ENCODE results near the gene TBCK.

TBCK gene

GRCh38 chr4:106096454-106096853, 219.6 kb downstream of the TBCK start:
- H3K27ac Mint-ChIP-seq: no peak overlapping the region
- no peaks in the 10 kb centered on the region for H3K9me3 Mint-ChIP-seq
- H3K4me1 Mint-ChIP-seq: no peaks in the 10 kb centered on the region
- peaks cover 23% of the 10 kb centered on the region for H3K36me3 Mint-ChIP-seq
- ATAC-seq (no peak), DNase-seq (ENCODE audit: low spot score in 2 of 2) (no peak)
- no peak overlapping the region for H3K4me3 Mint-ChIP-seq

- peaks cover 7% of the 10 kb centered on the region for H3K9me3 Mint-ChIP-seq
- H3K27ac Mint-ChIP-seq: no peak overlapping the region
- ATAC-seq (no peak), DNase-seq (ENCODE audit: low spot score in 2 of 2) (no peak)
- no peaks in the 10 kb centered on the region for H3K4me1 Mint-ChIP-seq
- no peak overlapping the region for H3K4me3 Mint-ChIP-seq
- H3K36me3 Mint-ChIP-seq: peaks cover 30% of the 10 kb centered on the region
Observed at GRCh38 chr4:106095408-106095807, 220.6 kb downstream of the TBCK start.

- Mint-ChIP-seq H3K9me3 (peaks cover 8% of the 10 kb centered on the region), H3K4me3 (no peak overlapping the region), H3K27ac (no peak overlapping the region), H3K4me1 (no peaks in the 10 kb centered on the region), H3K36me3 (peaks cover 30% of the 10 kb centered on the region)
- ATAC-seq: no peak
- no peak for DNase-seq (ENCODE audit: low spot score in 2 of 2)
Observed at GRCh38 chr4:106092361-106093040, 223.5 kb downstream of the TBCK start.

- Mint-ChIP-seq H3K9me3 (peaks cover 10% of the 10 kb centered on the region), H3K27ac (no peak overlapping the region)
- no peak for ATAC-seq
Observed at GRCh38 chr4:106090826-106091225, 225.2 kb downstream of the TBCK start.

GRCh38 chr4:106083065-106083464, 232.9 kb downstream of the TBCK start:
- Mint-ChIP-seq H3K4me1 (no peaks in the 10 kb centered on the region), H3K9me3 (peaks cover 25% of the 10 kb centered on the region), H3K36me3 (no peaks in the 10 kb centered on the region), H3K4me3 (no peak overlapping the region), H3K27ac (no peak overlapping the region)
- DNase-seq (ENCODE audit: low spot score in 2 of 2) (no peak), ATAC-seq (no peak)

More at GRCh38 chr4:106090826-106091225, 225.2 kb downstream of the TBCK start:
- DNase-seq (ENCODE audit: low spot score in 2 of 2): no peak
- Mint-ChIP-seq H3K4me1 (no peaks in the 10 kb centered on the region), H3K36me3 (peaks cover 25% of the 10 kb centered on the region), H3K4me3 (no peak overlapping the region)

- DNase-seq (ENCODE audit: low spot score in 2 of 2): no peak
- Mint-ChIP-seq H3K9me3 (peaks cover 38% of the 10 kb centered on the region), H3K4me3 (no peak overlapping the region), H3K4me1 (no peaks in the 10 kb centered on the region), H3K27ac (no peak overlapping the region), H3K36me3 (no peaks in the 10 kb centered on the region)
- ATAC-seq: no peak
Observed at GRCh38 chr4:106080376-106080775, 235.6 kb downstream of the TBCK start.

- Mint-ChIP-seq H3K36me3 (no peaks in the 10 kb centered on the region), H3K4me1 (no peaks in the 10 kb centered on the region), H3K4me3 (no peak overlapping the region), H3K9me3 (peaks cover 35% of the 10 kb centered on the region), H3K27ac (no peak overlapping the region)
- DNase-seq (ENCODE audit: low spot score in 2 of 2) (no peak), ATAC-seq (no peak)
Observed at GRCh38 chr4:106079616-106080015, 236.4 kb downstream of the TBCK start.

GRCh38 chr4:106065018-106065417, 251.0 kb downstream of the TBCK start:
- H3K4me3 Mint-ChIP-seq: no peak overlapping the region
- no peak overlapping the region for H3K27ac Mint-ChIP-seq
- no peaks in the 10 kb centered on the region for H3K4me1 Mint-ChIP-seq
- H3K9me3 Mint-ChIP-seq: peaks cover 6% of the 10 kb centered on the region
- H3K36me3 Mint-ChIP-seq: no peaks in the 10 kb centered on the region
- no peak for ATAC-seq
- no peak for DNase-seq (ENCODE audit: low spot score in 2 of 2)

- no peaks in the 10 kb centered on the region for H3K4me1 Mint-ChIP-seq
- no peaks in the 10 kb centered on the region for H3K36me3 Mint-ChIP-seq
- peaks cover 6% of the 10 kb centered on the region for H3K9me3 Mint-ChIP-seq
- ATAC-seq: no peak
- H3K27ac Mint-ChIP-seq: no peak overlapping the region
- DNase-seq (ENCODE audit: low spot score in 2 of 2): no peak
- no peak overlapping the region for H3K4me3 Mint-ChIP-seq
Observed at GRCh38 chr4:106063009-106063408, 253.0 kb downstream of the TBCK start.

- no peak overlapping the region for H3K27ac Mint-ChIP-seq
- H3K9me3 Mint-ChIP-seq: peaks cover 6% of the 10 kb centered on the region
- H3K4me1 Mint-ChIP-seq: no peaks in the 10 kb centered on the region
- H3K36me3 Mint-ChIP-seq: no peaks in the 10 kb centered on the region
- ATAC-seq: no peak
- DNase-seq (ENCODE audit: low spot score in 2 of 2): no peak
- no peak overlapping the region for H3K4me3 Mint-ChIP-seq
Observed at GRCh38 chr4:106062452-106062875, 253.5 kb downstream of the TBCK start.

GRCh38 chr4:106058921-106059320, 257.1 kb downstream of the TBCK start:
- no peak overlapping the region for H3K4me3 Mint-ChIP-seq
- ATAC-seq (no peak), DNase-seq (ENCODE audit: low spot score in 2 of 2) (no peak)
- H3K36me3 Mint-ChIP-seq: no peaks in the 10 kb centered on the region
- peaks cover 2% of the 10 kb centered on the region for H3K9me3 Mint-ChIP-seq
- H3K4me1 Mint-ChIP-seq: no peaks in the 10 kb centered on the region
- H3K27ac Mint-ChIP-seq: no peak overlapping the region

- no peak for ATAC-seq
- H3K36me3 Mint-ChIP-seq: no peaks in the 10 kb centered on the region
Observed at GRCh38 chr4:106056914-106057313, 259.1 kb downstream of the TBCK start.

GRCh38 chr4:106051514-106051913, 264.5 kb downstream of the TBCK start:
- Mint-ChIP-seq H3K9me3 (peaks cover 2% of the 10 kb centered on the region), H3K4me3 (no peak overlapping the region)
- no peak for ATAC-seq

More at GRCh38 chr4:106056914-106057313, 259.1 kb downstream of the TBCK start:
- Mint-ChIP-seq H3K27ac (no peak overlapping the region), H3K9me3 (no peaks in the 10 kb centered on the region), H3K4me3 (no peak overlapping the region), H3K4me1 (no peaks in the 10 kb centered on the region)
- DNase-seq (ENCODE audit: low spot score in 2 of 2): no peak

GRCh38 chr4:106049490-106049889, 266.5 kb downstream of the TBCK start:
- Mint-ChIP-seq H3K27ac (no peak overlapping the region), H3K4me3 (no peak overlapping the region), H3K4me1 (no peaks in the 10 kb centered on the region), H3K36me3 (no peaks in the 10 kb centered on the region), H3K9me3 (peaks cover 2% of the 10 kb centered on the region)
- DNase-seq (ENCODE audit: low spot score in 2 of 2): no peak
- peak; percentile 26 for ATAC-seq

More at GRCh38 chr4:106051514-106051913, 264.5 kb downstream of the TBCK start:
- Mint-ChIP-seq H3K27ac (no peak overlapping the region), H3K4me1 (no peaks in the 10 kb centered on the region), H3K36me3 (no peaks in the 10 kb centered on the region)
- no peak for DNase-seq (ENCODE audit: low spot score in 2 of 2)

- no peak overlapping the region for H3K4me3 Mint-ChIP-seq
- ATAC-seq (no peak), DNase-seq (ENCODE audit: low spot score in 2 of 2) (no peak)
- no peaks in the 10 kb centered on the region for H3K36me3 Mint-ChIP-seq
- no peak overlapping the region for H3K27ac Mint-ChIP-seq
- no peaks in the 10 kb centered on the region for H3K4me1 Mint-ChIP-seq
- peaks cover 2% of the 10 kb centered on the region for H3K9me3 Mint-ChIP-seq
Observed at GRCh38 chr4:106048250-106048971, 267.6 kb downstream of the TBCK start.

- Mint-ChIP-seq H3K9me3 (peaks cover 2% of the 10 kb centered on the region), H3K36me3 (no peaks in the 10 kb centered on the region), H3K4me1 (no peaks in the 10 kb centered on the region), H3K27ac (no peak overlapping the region), H3K4me3 (no peak overlapping the region)
- DNase-seq (ENCODE audit: low spot score in 2 of 2) (no peak), ATAC-seq (no peak)
Observed at GRCh38 chr4:106046083-106046482, 269.9 kb downstream of the TBCK start.

Data from stimulated activated effector memory CD8-positive, alpha-beta T cell treated with anti-CD3 and anti-CD28 coated beads, Interleukin-12 subunit alpha, Interleukin-12 subunit beta, amount 100 ng/mL, for 72 hours (primary cell).